ENCODE measurements around the gene PDE4D.

DNA sequence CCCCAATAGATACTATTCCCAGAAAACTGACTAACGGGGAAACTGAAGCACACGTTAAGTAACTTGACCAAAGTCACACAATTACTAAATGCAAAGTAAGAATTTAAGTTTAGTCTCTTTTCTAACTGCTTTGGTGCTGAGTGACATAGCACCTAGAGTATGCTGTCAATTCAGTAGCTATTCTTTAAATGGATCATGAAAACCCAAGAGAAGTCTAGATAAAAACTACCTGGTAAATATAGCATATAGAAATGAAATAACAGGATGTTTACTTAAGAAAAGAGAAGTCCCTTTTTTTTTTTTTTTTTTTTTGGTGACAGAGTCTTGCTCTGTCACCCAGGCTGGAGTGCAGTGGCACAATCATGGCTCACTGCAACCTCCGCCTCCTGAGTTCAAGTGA lies 129.2 kb downstream of the PDE4D start:
- TF ChIP-seq, protein P1, sequence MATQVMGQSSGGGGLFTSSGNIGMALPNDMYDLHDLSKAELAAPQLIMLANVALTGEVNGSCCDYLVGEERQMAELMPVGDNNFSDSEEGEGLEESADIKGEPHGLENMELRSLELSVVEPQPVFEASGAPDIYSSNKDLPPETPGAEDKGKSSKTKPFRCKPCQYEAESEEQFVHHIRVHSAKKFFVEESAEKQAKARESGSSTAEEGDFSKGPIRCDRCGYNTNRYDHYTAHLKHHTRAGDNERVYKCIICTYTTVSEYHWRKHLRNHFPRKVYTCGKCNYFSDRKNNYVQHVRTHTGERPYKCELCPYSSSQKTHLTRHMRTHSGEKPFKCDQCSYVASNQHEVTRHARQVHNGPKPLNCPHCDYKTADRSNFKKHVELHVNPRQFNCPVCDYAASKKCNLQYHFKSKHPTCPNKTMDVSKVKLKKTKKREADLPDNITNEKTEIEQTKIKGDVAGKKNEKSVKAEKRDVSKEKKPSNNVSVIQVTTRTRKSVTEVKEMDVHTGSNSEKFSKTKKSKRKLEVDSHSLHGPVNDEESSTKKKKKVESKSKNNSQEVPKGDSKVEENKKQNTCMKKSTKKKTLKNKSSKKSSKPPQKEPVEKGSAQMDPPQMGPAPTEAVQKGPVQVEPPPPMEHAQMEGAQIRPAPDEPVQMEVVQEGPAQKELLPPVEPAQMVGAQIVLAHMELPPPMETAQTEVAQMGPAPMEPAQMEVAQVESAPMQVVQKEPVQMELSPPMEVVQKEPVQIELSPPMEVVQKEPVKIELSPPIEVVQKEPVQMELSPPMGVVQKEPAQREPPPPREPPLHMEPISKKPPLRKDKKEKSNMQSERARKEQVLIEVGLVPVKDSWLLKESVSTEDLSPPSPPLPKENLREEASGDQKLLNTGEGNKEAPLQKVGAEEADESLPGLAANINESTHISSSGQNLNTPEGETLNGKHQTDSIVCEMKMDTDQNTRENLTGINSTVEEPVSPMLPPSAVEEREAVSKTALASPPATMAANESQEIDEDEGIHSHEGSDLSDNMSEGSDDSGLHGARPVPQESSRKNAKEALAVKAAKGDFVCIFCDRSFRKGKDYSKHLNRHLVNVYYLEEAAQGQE (IDR thresholded peaks at IDR 0.05; ENCODE audit: insufficient read depth in 1 of 2, low read depth in 2 of 2, low read length in 1 of 2), result no peak
- no peak for TF ChIP-seq POLR2AphosphoS5 (IDR thresholded peaks at IDR 0.05; ENCODE audit: low read depth, low read length)
- TF ChIP-seq, protein P2, sequence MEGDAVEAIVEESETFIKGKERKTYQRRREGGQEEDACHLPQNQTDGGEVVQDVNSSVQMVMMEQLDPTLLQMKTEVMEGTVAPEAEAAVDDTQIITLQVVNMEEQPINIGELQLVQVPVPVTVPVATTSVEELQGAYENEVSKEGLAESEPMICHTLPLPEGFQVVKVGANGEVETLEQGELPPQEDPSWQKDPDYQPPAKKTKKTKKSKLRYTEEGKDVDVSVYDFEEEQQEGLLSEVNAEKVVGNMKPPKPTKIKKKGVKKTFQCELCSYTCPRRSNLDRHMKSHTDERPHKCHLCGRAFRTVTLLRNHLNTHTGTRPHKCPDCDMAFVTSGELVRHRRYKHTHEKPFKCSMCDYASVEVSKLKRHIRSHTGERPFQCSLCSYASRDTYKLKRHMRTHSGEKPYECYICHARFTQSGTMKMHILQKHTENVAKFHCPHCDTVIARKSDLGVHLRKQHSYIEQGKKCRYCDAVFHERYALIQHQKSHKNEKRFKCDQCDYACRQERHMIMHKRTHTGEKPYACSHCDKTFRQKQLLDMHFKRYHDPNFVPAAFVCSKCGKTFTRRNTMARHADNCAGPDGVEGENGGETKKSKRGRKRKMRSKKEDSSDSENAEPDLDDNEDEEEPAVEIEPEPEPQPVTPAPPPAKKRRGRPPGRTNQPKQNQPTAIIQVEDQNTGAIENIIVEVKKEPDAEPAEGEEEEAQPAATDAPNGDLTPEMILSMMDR (IDR thresholded peaks at IDR 0.05), result no peak
